Mesenteric fat pad (tissue), 1 donor: ENCODE data around the gene SLC25A26. TPM values are rescaled to one million over a fixed set of nuclear protein-coding genes. Genes with fewer than 3 reads are reported as not detected.

Experiments
- DNase-seq: peaks from one replicate; pipeline ENCODE4 v3.0.0-alpha.2; 2020; ENCODE audit warnings: low spot score
- total RNA-seq: library from RNA; stranded (reverse); fragmentation: NEBNext Ultra II Directional; extraction: Animal tissue kit (Norgen Biotek cat#: 25700); gene quantifications from one replicate; pipeline ENCODE4 v1.2.1, GENCODE V29; 2021
- donor health status: DM: yes; HTN: yes; CAD: no.

Gene SLC25A26
- total RNA-seq, 1 donor from 2014 or later: 18.7 TPM

- peak; percentile 41 for DNase-seq
Measured at GRCh38 chr3:66394019-66394752, 173.4 kb downstream of the SLC25A26 start.

- peak; percentile 49 for DNase-seq
Measured at GRCh38 chr3:66394753-66395249, 174.0 kb downstream of the SLC25A26 start.

GRCh38 chr3:66395635-66396034, 174.8 kb downstream of the SLC25A26 start:
- DNase-seq: peak; percentile 73

- peak; percentile 49 for DNase-seq
Measured at GRCh38 chr3:66396161-66396760, 175.5 kb downstream of the SLC25A26 start.

GRCh38 chr3:66396888-66397287, 176.1 kb downstream of the SLC25A26 start:
- peak; percentile 59 for DNase-seq

- DNase-seq: peak; percentile 51
Measured at GRCh38 chr3:66397745-66398144, 176.9 kb downstream of the SLC25A26 start.

- DNase-seq: peak; percentile 69
Measured at GRCh38 chr3:66398228-66399025, 177.6 kb downstream of the SLC25A26 start.

GRCh38 chr3:66399529-66400232, 178.9 kb downstream of the SLC25A26 start:
- DNase-seq: peak; percentile 62

- DNase-seq: peak; percentile 72
Measured at GRCh38 chr3:66400411-66401156, 179.8 kb downstream of the SLC25A26 start.

- peak; percentile 37 for DNase-seq
Measured at GRCh38 chr3:66401157-66401550, 180.4 kb downstream of the SLC25A26 start.

- DNase-seq: peak; percentile 82
Measured at GRCh38 chr3:66401675-66402491, 181.1 kb downstream of the SLC25A26 start.

- DNase-seq: peak; percentile 87
Measured at GRCh38 chr3:66402596-66403290, 181.9 kb downstream of the SLC25A26 start.

- DNase-seq: no peak
Measured at GRCh38 chr3:66403323-66403990, 182.7 kb downstream of the SLC25A26 start.

- DNase-seq: peak; percentile 60
Measured at GRCh38 chr3:66404197-66404596, 183.4 kb downstream of the SLC25A26 start.

- no peak for DNase-seq
Measured at GRCh38 chr3:66404903-66405700, 184.3 kb downstream of the SLC25A26 start.

GRCh38 chr3:66405701-66406091, 184.9 kb downstream of the SLC25A26 start:
- DNase-seq: no peak

GRCh38 chr3:66406163-66406562, 185.4 kb downstream of the SLC25A26 start:
- no peak for DNase-seq
